ENCODE measurements around the gene TAS2R39.
"Not testable (repeated sequence)": the region's sequence is repeated elsewhere in the genome, so short reads cannot be mapped to it uniquely, and the experiment has no call there.

TAS2R39 gene

GRCh38 chr7:143183024-143183423, at the start of gene TAS2R39:
TAS2R39 (plus strand) TSS chr7:143183419; CDS start chr7:143183419, 0 bp downstream.
- no peak for DNase-seq

GRCh38 chr7:143147070-143147469, 36.1 kb upstream of the TAS2R39 start:
- no peak for DNase-seq

- no peak for DNase-seq
Observed at GRCh38 chr7:143148050-143148449, 35.2 kb upstream of the TAS2R39 start.

- no peak for DNase-seq
Observed at GRCh38 chr7:143148651-143149050, 34.6 kb upstream of the TAS2R39 start.

GRCh38 chr7:143150696-143151095, 32.5 kb upstream of the TAS2R39 start:
- DNase-seq, result not testable (repeated sequence)

GRCh38 chr7:143158617-143159016, 24.6 kb upstream of the TAS2R39 start:
- DNase-seq, result not testable (repeated sequence)

GRCh38 chr7:143171697-143172096, 11.5 kb upstream of the TAS2R39 start:
- no peak for DNase-seq

GRCh38 chr7:143172354-143172753, 10.9 kb upstream of the TAS2R39 start:
- peak; percentile 30 for DNase-seq

- no peak for DNase-seq
Observed at GRCh38 chr7:143176128-143176527, 7.1 kb upstream of the TAS2R39 start.

- no peak for DNase-seq
Observed at GRCh38 chr7:143177374-143178119, 5.7 kb upstream of the TAS2R39 start.

GRCh38 chr7:143180771-143181170, 2.4 kb upstream of the TAS2R39 start:
- not testable (repeated sequence) for DNase-seq

- no peak for DNase-seq
Observed at GRCh38 chr7:143181349-143181748, 1.9 kb upstream of the TAS2R39 start.

- no peak for DNase-seq
Observed at GRCh38 chr7:143185551-143185950, 2.3 kb downstream of the TAS2R39 start.

GRCh38 chr7:143188994-143189393, 5.8 kb downstream of the TAS2R39 start:
- no peak for DNase-seq

- DNase-seq, result no peak
Observed at GRCh38 chr7:143193880-143194279, 10.7 kb downstream of the TAS2R39 start.

GRCh38 chr7:143199040-143199439, 15.8 kb downstream of the TAS2R39 start:
- DNase-seq, result no peak

- DNase-seq, result no peak
Observed at GRCh38 chr7:143202161-143202560, 18.9 kb downstream of the TAS2R39 start.

GRCh38 chr7:143203386-143203785, 20.2 kb downstream of the TAS2R39 start:
- DNase-seq, result no peak

GRCh38 chr7:143205560-143206293, 22.5 kb downstream of the TAS2R39 start:
- DNase-seq, result no peak

GRCh38 chr7:143210541-143210940, 27.3 kb downstream of the TAS2R39 start:
- no peak for DNase-seq

- DNase-seq, result not testable (repeated sequence)
Observed at GRCh38 chr7:143213478-143213877, 30.3 kb downstream of the TAS2R39 start.

- DNase-seq, result peak; percentile 67
Observed at GRCh38 chr7:143214789-143215679, 31.8 kb downstream of the TAS2R39 start.

GRCh38 chr7:143216151-143216550, 32.9 kb downstream of the TAS2R39 start:
- no peak for DNase-seq

Measured in DMS 273 treated with DMSO at 0.1 percent for 48 hours (cell line).